ENCODE results near the gene TOR1B. TPM values are rescaled to one million over a fixed set of nuclear protein-coding genes. Genes with fewer than 3 reads are reported as not detected.

TOR1B gene
- total RNA-seq, 1 donor from 2014 or later = 28.0 TPM

DNA sequence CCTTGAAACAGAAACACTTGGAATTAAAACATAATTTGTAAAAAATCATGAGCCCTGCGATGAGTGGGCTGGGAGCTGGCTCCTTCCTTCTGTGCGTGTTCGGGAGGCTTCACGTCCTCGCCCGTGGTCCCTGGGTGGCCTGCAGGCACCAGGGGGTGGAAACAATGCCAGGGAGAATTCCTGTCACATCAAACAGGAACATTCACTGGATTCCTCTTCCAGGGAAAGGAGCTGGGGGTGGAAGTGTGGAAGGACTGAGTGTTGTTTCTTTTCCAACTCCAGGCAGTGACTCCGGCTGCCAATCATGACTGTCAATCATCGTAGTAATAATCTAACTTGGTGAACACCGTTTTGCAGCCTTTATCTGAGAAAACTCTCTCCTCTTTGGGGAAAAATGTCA lies 10.7 kb downstream of the TOR1B start:
- intact Hi-C loops (cut with micrococcal nuclease) = no loop called here

DNA sequence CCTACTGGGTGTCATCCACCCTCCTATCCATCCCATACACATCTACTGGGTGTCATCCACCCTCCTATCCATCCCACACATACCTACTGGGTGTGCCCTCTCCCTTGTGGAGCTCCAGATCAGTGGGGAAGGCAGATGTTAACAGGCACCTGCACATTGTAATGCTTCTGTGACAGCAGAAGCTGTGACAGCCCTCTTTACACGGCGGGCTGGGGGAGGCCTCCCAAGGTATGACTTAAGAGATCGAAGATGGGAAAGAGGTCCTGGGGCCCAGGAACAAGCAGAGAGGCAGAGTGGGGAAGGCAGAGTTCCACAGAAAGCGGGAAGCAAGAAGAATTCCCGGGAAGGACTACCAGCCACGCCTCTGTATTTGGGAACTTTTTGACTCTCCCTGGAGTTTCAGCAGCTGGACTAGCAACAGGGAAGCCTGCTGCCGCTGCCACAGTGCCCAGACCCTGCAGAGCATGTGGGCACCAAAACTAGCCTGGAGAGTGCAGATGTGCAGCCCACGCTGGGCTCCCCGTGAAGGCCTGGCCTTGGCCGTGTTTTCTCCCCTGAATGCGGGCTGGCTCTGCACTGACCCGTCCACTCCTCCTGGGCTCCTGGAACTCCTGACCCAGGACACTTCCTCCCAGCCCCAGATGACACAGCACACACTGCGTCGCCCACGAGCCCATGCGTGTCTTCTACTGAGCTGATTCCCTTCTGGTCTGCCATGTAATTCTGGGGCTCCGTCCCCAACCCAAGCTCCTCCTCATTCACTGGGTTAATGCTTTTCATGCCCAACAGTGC lies 11.6 kb downstream of the TOR1B start:
- intact Hi-C loops (cut with micrococcal nuclease) = no loop called here

DNA sequence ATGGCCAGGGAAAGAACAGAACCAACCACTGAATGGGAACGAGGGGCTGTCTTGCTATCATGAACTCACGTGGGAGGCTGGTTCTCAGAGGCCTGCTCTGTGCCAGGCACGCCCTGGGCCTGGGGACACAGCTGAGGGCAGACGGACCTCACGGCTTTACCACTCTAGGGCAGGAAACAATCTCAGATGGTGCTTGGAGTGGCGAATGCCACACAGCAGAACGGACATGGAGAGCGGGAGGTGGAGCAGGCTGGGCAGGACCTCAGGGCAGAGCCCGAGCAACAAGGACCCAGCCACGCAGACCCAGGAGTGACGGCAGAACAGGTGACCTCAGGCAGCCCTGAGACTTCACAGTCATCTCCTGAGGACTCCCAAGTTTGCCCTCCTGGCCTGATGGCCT lies 12.3 kb downstream of the TOR1B start:
- intact Hi-C loops (cut with micrococcal nuclease) = no loop called here

DNA sequence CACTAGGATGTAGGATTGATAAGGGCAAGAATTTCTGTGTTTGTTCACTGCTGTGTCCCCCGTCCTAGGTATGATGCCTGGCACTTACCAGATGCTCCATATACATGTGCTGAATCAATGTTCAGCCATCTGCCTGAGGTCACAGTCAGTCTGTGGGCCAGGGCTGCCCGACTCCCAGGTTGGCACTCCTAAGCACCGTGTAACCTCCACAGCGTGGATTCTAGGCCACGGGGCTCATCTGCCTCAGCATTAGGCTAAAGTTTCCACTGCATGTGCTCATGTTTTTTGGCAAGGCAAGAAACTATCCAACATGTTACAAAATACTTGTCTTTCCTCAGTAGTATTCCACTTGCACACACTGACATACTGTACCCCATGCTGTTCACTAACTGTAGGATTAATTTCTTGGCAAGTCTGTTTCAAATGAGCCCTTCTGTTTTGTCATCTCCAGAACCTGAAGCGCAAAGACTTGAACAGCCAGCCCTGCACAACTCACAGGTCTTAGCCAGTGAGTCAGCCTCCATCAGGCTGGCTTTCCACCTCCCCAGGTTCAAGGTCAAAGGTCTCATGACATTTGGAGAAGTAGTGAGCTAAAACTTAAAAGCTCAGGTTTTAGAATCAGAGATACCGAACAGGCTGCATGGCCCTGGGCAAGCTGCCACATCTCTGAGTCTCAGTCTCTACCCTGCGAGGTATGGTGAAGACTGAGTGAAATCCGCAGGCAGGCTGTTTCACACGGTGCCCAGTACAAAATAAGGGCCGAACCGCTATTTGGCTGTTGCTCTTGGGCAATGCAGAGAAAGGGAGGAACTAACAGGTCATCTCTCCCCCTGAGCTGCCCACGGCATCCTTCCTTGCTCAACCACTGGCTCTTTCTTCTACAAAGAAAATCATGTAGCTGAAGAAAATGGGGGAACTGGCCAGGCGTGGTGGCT lies 13.8 kb downstream of the TOR1B start:
- intact Hi-C loops (cut with micrococcal nuclease) = no loop called here

DNA sequence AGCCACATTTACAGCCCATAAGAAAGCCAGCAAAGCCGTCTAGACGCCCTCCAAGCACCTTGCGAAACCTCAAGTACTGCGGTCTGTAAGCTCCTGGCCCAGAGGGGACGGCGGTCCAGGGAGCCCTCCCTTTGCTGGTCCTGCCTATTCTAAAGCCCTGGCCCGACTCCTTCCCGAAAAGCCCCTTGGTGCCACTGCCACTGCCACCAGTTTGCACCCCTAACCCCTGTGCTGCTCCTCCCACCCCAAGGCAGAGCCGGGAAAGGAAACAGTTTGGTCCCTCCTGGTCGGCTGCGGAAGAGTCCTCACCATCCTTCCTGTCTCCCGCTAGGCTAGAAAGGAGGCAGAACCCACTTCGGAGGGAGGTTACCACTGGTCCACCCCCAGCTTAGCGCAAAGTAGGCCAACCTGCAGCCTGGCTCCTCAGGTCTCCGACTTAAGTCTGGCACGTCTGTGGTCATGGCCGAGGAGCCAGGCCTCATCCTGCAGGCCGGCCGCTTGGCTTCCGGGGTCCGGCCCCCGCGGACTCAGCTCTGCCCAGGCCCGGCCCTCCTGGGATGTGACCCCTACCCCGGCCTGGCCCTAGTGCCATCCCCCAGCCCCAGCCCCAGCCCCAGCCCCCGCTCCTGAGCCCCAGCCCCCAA lies 20.0 kb downstream of the TOR1B start:
- intact Hi-C loops (cut with micrococcal nuclease) = loop anchor here (5.0 kb wide), 3 partner anchors 139 to 419 kb away; partner anchors contain the start of gene GPR107

DNA sequence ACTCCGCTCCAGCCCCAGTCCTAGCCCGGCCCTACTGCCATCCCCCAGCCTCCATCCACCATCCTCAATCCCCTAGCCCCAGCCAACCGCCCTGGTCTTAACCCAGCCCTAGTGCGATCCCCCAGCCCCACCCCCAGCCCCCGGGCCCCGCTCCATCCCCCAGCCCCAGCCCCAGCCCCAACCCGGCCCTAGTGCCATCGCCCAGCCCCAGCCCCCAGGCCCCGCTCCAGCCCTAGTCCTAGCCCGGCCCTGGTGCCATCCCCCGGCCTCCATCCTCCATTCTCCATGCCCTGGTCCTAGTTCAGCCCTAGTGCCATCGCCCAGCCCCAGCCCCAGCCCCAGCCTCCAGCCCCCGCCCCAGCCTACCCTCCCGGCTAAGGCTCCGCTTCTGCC lies 20.6 kb downstream of the TOR1B start:
- intact Hi-C loops (cut with micrococcal nuclease) = loop anchor here (5.0 kb wide), 3 partner anchors 139 to 419 kb away; partner anchors contain the start of gene GPR107

DNA sequence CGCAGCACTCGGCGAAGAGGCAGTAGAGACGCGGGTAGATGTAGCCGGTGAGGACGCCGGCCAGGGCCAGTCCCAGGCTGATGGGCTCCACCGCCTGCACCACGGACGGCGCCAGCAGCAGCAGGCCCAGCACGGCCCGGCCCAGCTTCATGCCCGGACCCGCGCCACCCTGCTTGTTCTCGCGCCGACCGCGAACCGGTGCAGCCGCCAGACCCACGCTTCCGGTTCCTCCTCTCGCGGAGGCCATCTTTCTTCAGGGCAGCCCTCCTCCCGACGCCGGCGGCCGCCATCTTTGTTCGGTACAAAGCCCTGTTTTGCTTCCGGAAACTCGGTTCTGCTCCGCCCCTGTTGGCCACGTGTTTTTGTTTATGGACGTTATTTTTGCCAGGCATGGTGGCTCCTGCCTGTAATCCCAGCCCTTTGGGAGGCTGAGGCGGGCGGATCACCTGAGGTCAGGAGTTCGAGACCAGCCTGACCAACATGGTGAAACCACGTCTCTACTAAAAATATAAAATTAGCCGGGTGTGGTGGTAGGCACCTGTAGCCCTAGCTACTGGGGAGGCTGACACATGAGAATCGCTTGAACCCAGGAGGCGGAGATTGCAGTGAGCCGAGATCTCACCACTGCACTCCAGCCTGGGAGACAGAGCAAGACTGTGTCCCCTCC lies 21.1 kb downstream of the TOR1B start, which contains the start of gene TOR1A:
Gene TOR1A, minus strand, starts transcription at position 202 of the 667 bp plus-strand sequence. Its CDS starts 51 bp downstream, at position 151.
- intact Hi-C loops (cut with micrococcal nuclease) = loop anchor here (1.0 to 5.0 kb wide), 7 partner anchors 11 to 418 kb away; partner anchors contain the start of genes C9orf78, GPR107, TOR1B and USP20

DNA sequence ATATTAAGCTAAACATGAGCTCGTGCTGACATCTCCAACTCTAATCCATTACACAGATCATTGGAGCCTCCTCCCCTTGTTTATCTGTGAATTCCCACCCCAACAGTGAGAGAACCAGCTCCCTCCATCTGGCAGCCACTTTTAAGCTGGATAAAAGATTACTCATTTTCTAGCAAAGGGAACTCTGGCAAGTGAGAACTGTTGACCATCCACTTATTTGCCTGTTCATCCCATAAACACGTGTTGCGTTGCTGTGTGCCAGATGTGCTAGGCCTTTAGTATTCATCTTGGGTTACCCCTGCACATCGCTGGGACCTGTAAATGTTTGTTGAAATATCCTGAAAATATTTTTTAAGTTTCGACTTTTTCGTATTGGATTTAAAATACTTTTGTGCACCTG lies 23.4 kb downstream of the TOR1B start:
- intact Hi-C loops (cut with micrococcal nuclease) = no loop called here

DNA sequence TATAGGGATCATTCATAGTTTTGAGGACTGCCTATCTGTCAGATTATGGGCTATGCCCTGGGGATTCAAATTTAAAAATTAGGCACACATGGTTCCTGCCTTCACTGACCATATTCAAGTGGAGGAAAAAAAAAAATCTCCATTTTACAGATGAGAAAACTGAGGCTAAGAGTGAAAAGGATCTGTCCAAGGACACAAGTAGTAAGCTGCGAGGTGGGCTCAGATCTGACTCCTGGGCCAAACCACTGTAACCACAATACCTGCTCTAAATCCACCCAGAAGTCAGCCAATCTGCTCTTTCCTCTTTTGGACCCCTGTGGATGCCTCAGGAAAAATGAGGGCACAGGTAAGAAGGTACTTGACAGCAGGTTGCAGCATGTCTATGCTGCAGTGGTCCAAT lies 23.8 kb downstream of the TOR1B start:
- intact Hi-C loops (cut with micrococcal nuclease) = no loop called here

DNA sequence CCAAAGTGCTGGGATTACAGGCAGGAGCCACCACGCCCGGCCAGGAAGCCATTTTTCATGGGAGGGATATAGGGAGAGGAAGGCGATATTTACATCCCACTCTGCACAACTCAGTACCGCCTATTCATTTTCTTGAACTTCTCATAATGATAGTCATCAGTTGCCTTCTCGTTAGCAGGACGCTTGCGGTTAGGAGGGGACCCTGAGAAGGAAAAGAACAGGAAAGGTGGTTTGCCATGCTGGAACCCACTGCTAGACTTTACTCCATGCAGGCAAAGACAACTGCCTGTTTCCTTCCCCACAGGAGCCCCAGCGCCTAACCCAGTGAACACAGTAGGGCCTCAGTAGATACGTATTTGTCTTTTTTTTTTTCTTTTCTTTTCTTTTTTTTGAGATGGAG lies 25.1 kb downstream of the TOR1B start:
- intact Hi-C loops (cut with micrococcal nuclease) = no loop called here

DNA sequence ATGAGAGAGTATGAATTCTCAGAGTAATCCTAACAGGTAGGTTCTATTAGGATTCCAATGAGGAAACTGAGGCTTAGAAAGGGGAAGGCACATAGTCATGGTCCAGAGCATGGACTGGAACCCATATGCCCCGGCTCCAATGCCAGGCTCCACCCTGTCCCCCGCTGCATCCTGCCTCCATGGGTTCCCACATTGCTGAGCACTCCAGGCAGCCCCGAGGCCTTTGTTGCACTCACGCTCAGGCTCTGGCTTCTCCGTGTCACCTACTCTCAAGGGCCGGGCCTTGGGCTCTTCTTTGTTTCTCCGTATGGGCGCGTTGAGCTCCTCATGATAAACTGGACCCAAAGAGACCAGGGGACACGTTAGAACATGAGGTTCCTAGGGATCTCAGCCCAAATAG lies 26.0 kb downstream of the TOR1B start:
- intact Hi-C loops (cut with micrococcal nuclease) = no loop called here

DNA sequence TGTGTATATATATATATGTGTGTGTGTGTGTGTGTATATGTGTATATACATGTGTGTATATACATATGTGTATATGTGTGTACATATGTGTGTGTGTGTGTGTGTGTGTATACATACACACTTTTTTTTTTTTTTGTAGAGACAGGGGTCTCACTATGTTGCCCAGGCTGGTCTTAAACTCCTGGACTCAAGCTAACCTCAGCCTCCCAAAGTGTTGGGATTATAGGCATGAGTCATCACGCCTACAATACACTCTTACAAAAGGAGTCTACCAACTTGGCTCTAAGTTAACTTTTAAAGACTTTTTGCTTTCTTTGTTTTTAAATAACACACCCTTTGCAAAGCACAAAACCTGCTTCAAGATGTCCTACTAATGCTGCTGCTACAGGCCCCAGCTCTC lies 30.0 kb downstream of the TOR1B start:
- intact Hi-C loops (cut with micrococcal nuclease) = no loop called here

DNA sequence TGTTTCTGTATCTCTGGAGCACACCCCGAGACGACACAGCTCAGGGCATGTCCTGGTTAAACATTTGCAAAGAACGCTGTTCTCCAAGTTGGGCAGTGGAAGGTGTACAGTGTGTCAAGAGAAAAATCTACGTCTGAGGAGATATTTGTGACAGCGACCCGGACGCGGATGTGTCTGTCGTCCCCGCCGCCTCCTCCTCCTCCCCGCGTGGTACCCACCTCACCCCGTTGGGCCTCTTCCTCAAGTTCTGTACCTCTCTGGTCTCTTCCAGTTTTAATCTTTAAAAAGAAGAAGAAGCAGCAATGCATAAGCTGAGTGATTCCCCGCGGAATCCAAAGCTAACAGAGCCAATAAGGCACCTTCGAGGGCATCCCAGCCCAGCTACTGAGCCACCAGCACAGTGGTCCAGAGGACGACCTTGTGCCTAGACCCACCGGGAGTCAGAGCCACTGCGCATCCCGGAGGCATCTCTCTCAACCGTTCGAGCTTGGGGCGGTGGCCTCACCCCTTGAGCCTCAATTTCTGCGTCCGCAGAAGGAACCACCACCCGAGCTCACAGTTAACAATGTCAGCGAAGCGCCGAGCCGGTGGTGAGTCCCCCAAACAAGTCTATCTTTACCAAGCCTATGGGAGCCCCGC lies 31.6 kb downstream of the TOR1B start:
- intact Hi-C loops (cut with micrococcal nuclease) = loop anchor here (1.0 to 2.0 kb wide), 14 partner anchors 10 to 753 kb away; partner anchors contain the start of genes DOLPP1, GPR107, NTMT1 and TOR1A

DNA sequence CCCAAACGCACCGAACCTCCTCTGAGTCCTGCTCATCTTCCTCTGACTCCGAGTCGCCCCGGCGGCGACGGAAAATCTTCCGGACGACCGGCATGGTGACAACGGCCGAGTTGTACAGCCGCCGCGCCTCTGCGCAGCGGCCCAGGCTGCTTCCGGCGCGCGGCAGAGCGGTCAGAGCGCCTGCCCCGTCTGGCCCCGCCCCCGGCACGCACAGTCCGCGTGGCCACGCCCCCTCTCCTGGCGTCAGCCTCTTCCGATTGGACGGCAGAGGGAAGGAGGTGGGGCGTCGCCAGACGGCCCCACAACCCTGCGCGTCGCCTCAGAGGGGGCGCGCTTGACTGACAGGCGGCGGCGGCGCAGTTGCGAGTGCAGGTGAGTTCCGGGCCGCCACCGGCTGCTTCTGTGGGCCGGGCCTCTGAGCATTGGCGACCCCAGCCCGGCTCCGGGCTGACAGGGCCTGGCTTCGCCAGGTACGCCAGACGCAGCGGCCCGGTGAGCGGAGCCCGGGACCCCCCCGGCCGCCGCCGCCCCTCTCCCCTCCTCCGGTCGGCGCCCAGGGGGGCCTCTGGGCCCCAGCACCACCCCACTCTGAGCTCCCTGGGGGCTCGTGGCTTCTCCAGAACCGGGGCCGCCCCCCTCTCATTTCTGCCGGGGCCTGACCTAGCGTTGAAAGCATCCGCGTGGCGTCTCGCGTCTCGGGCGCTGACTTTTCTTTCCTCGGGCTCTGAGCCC lies 32.3 kb downstream of the TOR1B start, which contains the start of the genes C9orf78 and USP20:
Gene C9orf78, minus strand, starts transcription at position 148 of the 732 bp plus-strand sequence. Its CDS starts 54 bp downstream, at position 94.
Gene USP20, plus strand, starts transcription at position 331 of the 732 bp plus-strand sequence. CDS start 17,098 bp downstream, outside the sequence.
- intact Hi-C loops (cut with micrococcal nuclease) = loop anchor here (1.0 to 2.0 kb wide), 14 partner anchors 10 to 754 kb away; partner anchors contain the start of genes DOLPP1, GPR107, NTMT1 and TOR1A

DNA sequence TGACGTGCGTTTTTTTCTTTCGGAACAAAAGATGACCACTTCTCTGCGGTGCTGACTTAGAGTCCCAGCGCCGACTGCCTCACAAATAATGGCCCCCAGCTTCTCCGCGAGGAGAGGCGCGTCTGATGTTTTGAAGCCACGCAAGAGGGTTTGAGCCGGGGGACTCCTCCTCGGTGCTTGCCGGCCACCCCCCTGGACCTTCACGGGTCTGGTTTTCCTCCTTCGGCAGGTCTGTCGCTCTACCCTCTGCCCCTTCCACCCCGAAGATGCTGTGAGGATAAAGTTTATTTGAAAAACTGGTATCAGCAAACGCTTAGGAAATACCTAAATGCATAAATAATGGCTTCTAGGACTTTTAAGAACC lies 32.9 kb downstream of the TOR1B start:
- intact Hi-C loops (cut with micrococcal nuclease) = loop anchor here (1.0 to 2.0 kb wide), 14 partner anchors 9 to 755 kb away; partner anchors contain the start of genes DOLPP1, GPR107, NTMT1 and TOR1A

DNA sequence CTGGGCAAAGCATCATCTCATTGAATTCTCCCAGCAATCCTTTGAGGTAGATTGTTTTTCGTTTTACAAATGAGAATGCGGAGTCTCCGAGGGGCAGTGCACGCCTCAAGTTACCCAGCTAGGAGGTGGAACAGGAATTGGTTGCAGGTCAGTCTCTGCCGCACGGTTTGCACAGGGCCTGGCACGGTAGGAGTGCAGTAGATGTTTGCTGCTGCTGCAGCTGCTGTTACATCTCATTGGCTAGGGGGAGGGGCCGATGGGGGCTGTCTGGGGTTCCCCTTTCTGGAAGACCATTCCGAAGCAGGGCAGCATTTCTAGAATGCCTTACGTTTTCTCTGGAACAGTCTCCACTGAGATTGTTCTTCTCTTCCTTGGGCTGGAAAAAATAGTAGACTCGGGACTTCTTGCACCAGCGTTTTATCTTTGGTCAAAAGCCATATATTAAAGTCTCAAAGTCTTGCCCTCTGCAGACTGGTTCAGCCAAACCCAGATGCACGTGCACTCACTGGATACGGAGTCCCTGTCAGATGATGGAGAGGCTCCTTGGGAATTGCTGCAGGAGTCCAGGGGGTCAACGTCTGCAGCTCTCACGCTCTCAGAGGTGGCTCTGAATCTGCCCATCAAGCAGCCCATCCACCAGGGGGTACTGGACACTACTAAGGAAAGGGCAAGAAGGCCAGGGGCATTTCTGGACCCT lies 33.5 kb downstream of the TOR1B start:
- intact Hi-C loops (cut with micrococcal nuclease) = no loop called here

DNA sequence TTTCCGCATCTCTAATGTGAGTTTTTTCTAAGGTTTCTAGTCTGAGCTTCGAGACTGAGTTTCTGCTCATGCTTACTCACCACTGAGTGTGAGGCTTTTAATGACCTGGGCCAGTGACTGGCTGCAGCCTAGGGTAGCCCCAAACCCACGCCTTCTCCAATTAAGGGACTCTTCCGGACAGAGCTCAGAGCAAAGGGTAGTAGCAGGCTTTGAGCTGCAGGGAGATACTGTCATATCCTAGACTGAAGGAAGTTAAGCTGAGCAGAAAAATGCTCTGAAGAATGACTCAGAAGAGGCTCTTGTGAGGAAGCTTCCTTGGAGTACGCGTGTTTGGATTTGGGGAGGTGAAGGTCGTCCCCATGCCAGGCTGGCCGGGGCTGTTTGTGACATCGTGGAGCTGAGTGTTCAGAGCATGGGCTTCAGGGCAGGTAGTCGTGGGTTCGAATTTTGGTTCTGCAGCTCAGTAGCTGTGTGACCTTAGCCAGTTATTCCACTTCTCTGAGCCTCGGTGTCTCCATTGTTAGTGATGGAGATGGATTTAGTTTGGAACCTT lies 35.8 kb downstream of the TOR1B start:
- intact Hi-C loops (cut with micrococcal nuclease) = no loop called here

DNA sequence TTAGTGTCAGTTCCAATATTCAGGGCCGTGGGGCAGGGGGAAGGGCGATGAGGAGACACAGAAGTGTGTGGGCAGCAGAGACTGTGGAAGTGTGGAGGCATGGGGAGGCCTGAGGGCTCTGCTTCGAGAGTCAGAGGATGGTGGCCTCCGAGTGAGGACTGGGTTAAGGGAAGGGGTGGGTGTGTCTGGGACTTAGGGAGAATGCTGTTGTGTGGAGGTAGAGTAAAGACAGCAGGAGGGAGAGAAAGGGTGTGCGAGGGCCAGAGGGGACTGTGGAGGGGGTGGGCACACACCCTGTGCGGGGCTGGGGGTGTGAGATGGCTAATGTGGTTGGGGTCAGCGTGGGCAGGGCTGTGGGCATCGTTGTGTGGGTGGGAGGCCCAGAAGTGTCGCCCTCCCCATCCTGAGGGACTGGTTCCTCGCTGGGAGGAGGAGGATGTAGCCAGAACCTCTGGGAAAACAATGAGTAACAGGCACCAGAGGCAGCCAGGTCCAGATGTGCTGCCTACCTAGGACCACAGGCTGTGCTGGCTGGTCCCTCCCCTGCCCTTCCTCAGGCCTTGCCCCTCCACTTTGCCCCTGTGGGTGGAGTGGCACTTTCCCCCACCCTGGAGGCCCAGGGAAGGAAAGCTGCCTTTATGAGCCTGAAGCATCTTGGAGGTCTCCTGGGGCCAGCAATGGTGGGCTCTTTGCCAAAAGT lies 36.5 kb downstream of the TOR1B start:
- intact Hi-C loops (cut with micrococcal nuclease) = no loop called here

All from T-helper 1 cell treated with Interleukin-12 subunit alpha and Interleukin-12 subunit beta and Interleukin-4 antibody, amounts not matched to agents 30 ng/mL and 1 ng/mL, for 36 hours (primary cell).